HepG2 (cell line): ENCODE measurements around the gene PCYT2. TPM values are rescaled to one million over a fixed set of nuclear protein-coding genes. Genes with fewer than 3 reads are reported as not detected.
A peak's percentile ranks its signal among the peaks of the same experiment; 100 is the strongest.

Experiments
- ATAC-seq: fragments of 200-7000 bp; cut with Tn5 transposase; 3 replicates; pipeline ENCODE4 v1.9.1; 2020; ENCODE audit warnings: mild to moderate bottlenecking, moderate library complexity
- BruUV-seq: library from RNA; stranded (reverse); fragments of 400-500 nt; replicated peaks from 2 replicates; lab custom pipeline; 2021; lab: Mats Ljungman, UMichigan
- CTCF ChIA-PET: fragments of 300-600 bp; formaldehyde crosslinking; extraction: SDS; loops from one replicate; lab custom pipeline; 2021; ENCODE audit warnings: low total read pairs, inconsistent platforms, low intra/inter-chr PET ratio; lab: Yijun Ruan, JAX
- POLR2A ChIA-PET: fragments of 350-600 bp; sonication (Branson Sonifier 250); formaldehyde crosslinking; loops from one replicate; lab custom pipeline; 2020; ENCODE audit warnings: antibody characterized with exemption, inconsistent platforms; lab: Yijun Ruan, JAX
- DNase-seq: peaks from one replicate; pipeline ENCODE4 v3.0.0-alpha.2; 2015; ENCODE audit warnings: low spot score
- FAIRE-seq: peaks from 3 replicates; lab custom pipeline; 2011; peaks lifted over from hg19 to GRCh38; lab: Jason Lieb, UNC
- H2AFZ ChIP-seq: one replicate; pipeline ENCODE4 v1.6.1; 2011; ENCODE audit warnings: low read length, inconsistent platforms
- H3K27ac ChIP-seq: fragments of 300-600 bp; 3 replicates; pipeline ENCODE4 v1.8.0; 2011; ENCODE audit warnings: mixed run types, mild to moderate bottlenecking, mixed read lengths, low read length, inconsistent platforms; ENCODE audit not compliant: insufficient read depth; ENCODE audit errors: extremely low read length
- H3K27me3 ChIP-seq, 2 experiments: fragments of 200-600 bp in 1 of 2; 2 replicates in 1 of 2; 3 replicates in 1 of 2; pipeline versions ENCODE4 v1.6.0 to v1.8.0; 2011; ENCODE audit warnings: low read length in 2 of 2, mild to moderate bottlenecking in 2 of 2, moderate library complexity in 2 of 2, inconsistent platforms in 1 of 2; ENCODE audit not compliant: insufficient read depth in 2 of 2, control insufficient read depth in 1 of 2
- H3K36me3 ChIP-seq, 2 experiments: fragments of 200-600 bp in 1 of 2; replicated peaks in 1 of 2; 2 replicates in 1 of 2; 3 replicates in 1 of 2; pipeline versions ENCODE4 v1.5.1 to v1.8.0; 2011; ENCODE audit warnings: low read length in 2 of 2, inconsistent platforms in 1 of 2; ENCODE audit not compliant: insufficient read depth in 2 of 2, control insufficient read depth in 1 of 2
- H3K4me1 ChIP-seq: 2 replicates; pipeline ENCODE4 v1.5.1; 2012; ENCODE audit warnings: low read length, inconsistent platforms; ENCODE audit not compliant: insufficient read depth
- H3K4me2 ChIP-seq: 2 replicates; pipeline ENCODE4 v1.6.0; 2011; ENCODE audit warnings: low read depth, low read length, inconsistent platforms
- H3K4me3 ChIP-seq, 3 experiments: fragments of 200-600 bp in 1 of 3; sonication (generic), shearing (Covaris generic) in 1 of 3; replicated peaks in 1 of 3; 2 replicates each; pipeline ENCODE4 v1.5.1; 2011 to 2016; ENCODE audit warnings: low read length in 3 of 3, inconsistent platforms in 2 of 3, low read depth in 2 of 3, mild to moderate bottlenecking in 2 of 3, control low read depth in 1 of 3, mixed read lengths in 1 of 3; ENCODE audit not compliant: insufficient read depth in 1 of 3
- H3K79me2 ChIP-seq: one replicate; pipeline ENCODE4 v1.6.1; 2011; ENCODE audit warnings: low read length, inconsistent platforms; ENCODE audit not compliant: insufficient read depth
- H3K9ac ChIP-seq: 2 replicates; pipeline ENCODE4 v1.6.0; 2011; ENCODE audit warnings: mild to moderate bottlenecking, low read depth, low read length, inconsistent platforms; ENCODE audit not compliant: insufficient read depth
- H3K9me3 ChIP-seq: 2 replicates; pipeline ENCODE4 v1.5.1; 2012; ENCODE audit warnings: mild to moderate bottlenecking, low read length
- H4K20me1 ChIP-seq: 2 replicates; pipeline ENCODE4 v1.6.0; 2011; ENCODE audit warnings: inconsistent platforms, mild to moderate bottlenecking, low read length, moderate library complexity; ENCODE audit not compliant: insufficient read depth
- BHLHE40 ChIP-seq: IDR thresholded peaks from 2 replicates; pipeline ENCODE4 v1.6.1; 2011; ENCODE audit warnings: low read length, improper control_type of control experiment
- CSRNP1 ChIP-seq: sonication (generic); formaldehyde crosslinking; IDR thresholded peaks from 2 replicates; pipeline ENCODE4 v1.8.1; 2023; ENCODE audit warnings: mild to moderate bottlenecking, missing genetic modification reagents
- EHMT2 ChIP-seq: fragments of 200-600 bp; sonication (generic); IDR thresholded peaks from 2 replicates; pipeline ENCODE4 v1.7.0; 2017; ENCODE audit warnings: antibody characterized with exemption, low read depth, low read length, borderline replicate concordance
- FOSL1 ChIP-seq: sonication (generic); formaldehyde crosslinking; IDR thresholded peaks from 2 replicates; pipeline ENCODE4 v1.9.0; 2021; ENCODE audit warnings: missing genetic modification reagents, borderline replicate concordance
- KMT2A ChIP-seq: sonication (generic); formaldehyde crosslinking; IDR thresholded peaks from 2 replicates; pipeline ENCODE4 v1.4.0; 2020; ENCODE audit warnings: missing genetic modification reagents
- KMT2B ChIP-seq: IDR thresholded peaks from 2 replicates; pipeline ENCODE4 v1.6.1; 2016; ENCODE audit warnings: missing genetic modification reagents, missing compliant biosample characterization
- MEIS2 ChIP-seq: sonication (generic); formaldehyde crosslinking; IDR thresholded peaks from 2 replicates; pipeline ENCODE4 v1.9.0; 2021; ENCODE audit warnings: mild to moderate bottlenecking, missing genetic modification reagents
- MNT ChIP-seq: fragments of 450-650 bp; IDR thresholded peaks from 2 replicates; pipeline ENCODE4 v1.6.1; 2016
- NFRKB ChIP-seq: fragments of 450-650 bp; IDR thresholded peaks from 2 replicates; pipeline ENCODE4 v1.6.1; 2017
- NR1H2 ChIP-seq: sonication (generic); formaldehyde crosslinking; IDR thresholded peaks from 2 replicates; pipeline ENCODE4 v1.8.1; 2022; ENCODE audit warnings: low read depth, missing genetic modification reagents, borderline replicate concordance
- POLR2A ChIP-seq, 2 experiments: IDR thresholded peaks; 2 replicates each; pipeline ENCODE4 v1.6.1; 2011; ENCODE audit warnings: low read depth in 2 of 2, low read length in 2 of 2, mild to moderate bottlenecking in 1 of 2, moderate library complexity in 1 of 2; ENCODE audit not compliant: insufficient read depth in 1 of 2
- RBM39 ChIP-seq: fragments of 200-400 bp; formaldehyde crosslinking; IDR thresholded peaks from one replicate; pipeline ENCODE4 v1.6.1; 2018; ENCODE audit warnings: antibody characterized with exemption, mild to moderate bottlenecking, low read depth, low read length; ENCODE audit not compliant: poor library complexity, severe bottlenecking
- REXO4 ChIP-seq: sonication (generic); formaldehyde crosslinking; IDR thresholded peaks from 2 replicates; pipeline ENCODE4 v1.8.0; 2022; ENCODE audit warnings: missing genetic modification reagents, mild to moderate bottlenecking, borderline replicate concordance
- SRSF9 ChIP-seq: fragments of 200-400 bp; formaldehyde crosslinking; IDR thresholded peaks from 2 replicates; pipeline ENCODE4 v1.6.1; 2018; ENCODE audit warnings: borderline replicate concordance, mild to moderate bottlenecking, low read depth, low read length; ENCODE audit not compliant: insufficient read depth, poor library complexity, severe bottlenecking
- TOE1 ChIP-seq: sonication (generic); formaldehyde crosslinking; IDR thresholded peaks from 2 replicates; pipeline ENCODE4 v1.4.0; 2020; ENCODE audit warnings: mild to moderate bottlenecking, missing genetic modification reagents
- ZNF101 ChIP-seq: sonication (generic); formaldehyde crosslinking; IDR thresholded peaks from 2 replicates; pipeline ENCODE4 v1.4.0; 2020; ENCODE audit warnings: mild to moderate bottlenecking, low read depth, missing genetic modification reagents, borderline replicate concordance
- WGBS: methylation state at CpG from one replicate; pipeline ENCODE4 v1.1.6; 2017; ENCODE audit warnings: low lambda C conversion rate; 5-methylcytosine and 5-hydroxymethylcytosine counted together
- in situ Hi-C: cut with HindIII; loops from 2 replicates; pipeline ENCODE4 v1.10.0; 2017; ENCODE audit warnings: low pct_unique_long_range_greater_than_20kb; ENCODE audit not compliant: extremely low pct_ligation_motif_present
- intact Hi-C: fragments of 100-400 bp; cut with micrococcal nuclease; formaldehyde crosslinking; loops from one replicate; pipeline ENCODE4 v1.10.0; 2022; ENCODE audit not compliant: unreplicated experiment
- polyA plus RNA-seq, 8 experiments: library from polyadenylated mRNA; depleted of rRNA in 3 of 8; stranded (reverse) in 7 of 8; unstranded in 1 of 8; fragments of >200 nt; fragmentation: Illumina TruSeq in 4 of 8; extraction: Trizol in 4 of 8; gene quantifications; 2 replicates each; pipeline versions ENCODE4 v1.2.1 to v1.2.3, GENCODE V29; 2011 to 2016; ENCODE audit warnings: low read depth in 4 of 8, missing spikeins in 1 of 8, mixed read lengths in 1 of 8; ENCODE audit not compliant: insufficient read depth in 1 of 8
- total RNA-seq, 5 experiments: library from RNA; depleted of rRNA; stranded (reverse); fragments of >200 nt; fragmentation: Illumina TruSeq; extraction: Trizol; gene quantifications; 2 replicates each; pipeline ENCODE4 v1.2.3, GENCODE V29; 2016; ENCODE audit warnings: low read depth in 1 of 5
- TF ChIP-seq, protein P1 (sequence below): sonication (generic); formaldehyde crosslinking; IDR thresholded peaks from 2 replicates; pipeline ENCODE4 v1.9.0; 2022; ENCODE audit warnings: low read depth, missing genetic modification reagents

PCYT2 gene
- total and polyA plus RNA-seq, 2 of the 13 experiments (the other 11 are each of a cell fraction or from before 2014, with no cell fraction given) = 147 to 297 TPM

DNA sequence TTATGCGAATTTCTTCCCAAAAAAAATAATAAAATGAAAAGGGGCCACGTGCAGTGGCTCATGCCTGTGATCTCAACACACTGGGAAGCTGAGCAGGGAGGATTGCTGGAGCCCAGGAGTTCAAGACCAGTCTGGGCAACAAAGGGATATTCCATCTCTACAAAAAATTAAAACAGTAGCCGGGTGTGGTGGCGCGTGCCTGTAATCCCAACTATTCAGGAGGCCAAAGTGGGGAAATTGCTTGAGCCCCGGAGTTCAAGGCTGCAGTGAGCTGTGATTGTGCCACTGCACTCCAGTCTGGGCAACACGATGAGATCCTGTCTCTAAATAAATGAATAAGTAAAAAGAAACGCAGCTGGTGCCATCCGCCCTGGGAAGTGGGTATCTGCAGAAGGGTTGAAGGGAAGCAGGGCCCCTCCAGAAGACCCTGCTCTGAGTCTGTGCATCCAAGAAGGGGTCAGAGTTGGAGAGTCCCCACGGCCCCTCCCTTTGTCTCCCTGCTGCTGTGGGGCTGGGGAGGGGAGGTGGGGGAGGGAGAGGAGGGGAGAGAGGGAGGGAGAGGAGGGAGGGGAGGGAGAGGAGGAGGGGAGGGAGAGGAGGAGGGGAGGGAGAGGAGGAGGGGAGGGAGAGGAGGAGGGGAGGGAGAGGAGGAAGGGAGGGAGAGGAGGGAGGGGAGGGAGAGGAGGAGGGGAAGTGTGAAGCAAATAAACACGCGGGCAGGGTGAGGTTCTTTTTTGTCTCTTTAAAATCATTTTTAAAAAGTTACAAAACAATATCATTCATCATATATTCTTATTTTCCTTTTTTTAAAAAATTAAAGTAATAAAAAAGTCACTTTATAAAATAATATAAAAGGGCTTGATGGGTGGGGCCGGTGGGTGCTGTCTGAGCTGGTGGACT, 40.8 kb upstream of the PCYT2 start (continued):
- TF ChIP-seq CSRNP1 (CRISPR knock-in tag) = no peak

- Histone ChIP-seq H3K79me2 (no peaks in the 10 kb centered on the region), H3K4me1 (peaks cover 49% of the 10 kb centered on the region), H3K27me3 (no peaks in the 10 kb centered on the region), H3K27ac (no peak overlapping the region), H2AFZ (no peak overlapping the region), H3K9me3 (no peaks in the 10 kb centered on the region), H3K9ac (no peak overlapping the region), H3K36me3 (peaks cover 8 to 18% of the 10 kb centered on the region in 2 experiments; a peak in 4 of 5 replicates), H4K20me1 (peaks cover 3% of the 10 kb centered on the region; the same call in 1 of the 2 replicates), H3K4me2 (no peak overlapping the region), H3K4me3 (no peak overlapping the region)
- intact Hi-C loops = no loop called here
- DNase-seq (no peak), FAIRE-seq (no peak), ATAC-seq (no peak)
- in situ Hi-C loops = no loop called here
- 81% methylated on average over 15 of the region's 15 CpGs for WGBS
- no TSS peak for BruUV-seq
- POLR2A ChIA-PET = interaction anchor here (1.3 to 9.7 kb wide), 5 partner anchors 12 to 72 kb away, joined by 4 to 136 read pairs (median 17); partner anchors contain the start of genes CENPX, LRRC45, MAFG and NOTUM
- CTCF ChIA-PET = no interaction called here
- no peak for TF ChIP-seq KMT2B (CRISPR knock-in tag)
- no peak for TF ChIP-seq MEIS2 (CRISPR knock-in tag)
- no peak for TF ChIP-seq NFRKB
- TF ChIP-seq FOSL1 (CRISPR knock-in tag) = no peak
- no peak for TF ChIP-seq TOE1 (CRISPR knock-in tag)
- no peak for TF ChIP-seq REXO4 (CRISPR knock-in tag)
- TF ChIP-seq EHMT2 = no peak
- no peak for TF ChIP-seq KMT2A
- 0 out of 2 replicates have a peak, but pooled peaks have one; percentile 34 for TF ChIP-seq BHLHE40
- TF ChIP-seq NR1H2 (CRISPR knock-in tag) = no peak
- TF ChIP-seq, protein P1, sequence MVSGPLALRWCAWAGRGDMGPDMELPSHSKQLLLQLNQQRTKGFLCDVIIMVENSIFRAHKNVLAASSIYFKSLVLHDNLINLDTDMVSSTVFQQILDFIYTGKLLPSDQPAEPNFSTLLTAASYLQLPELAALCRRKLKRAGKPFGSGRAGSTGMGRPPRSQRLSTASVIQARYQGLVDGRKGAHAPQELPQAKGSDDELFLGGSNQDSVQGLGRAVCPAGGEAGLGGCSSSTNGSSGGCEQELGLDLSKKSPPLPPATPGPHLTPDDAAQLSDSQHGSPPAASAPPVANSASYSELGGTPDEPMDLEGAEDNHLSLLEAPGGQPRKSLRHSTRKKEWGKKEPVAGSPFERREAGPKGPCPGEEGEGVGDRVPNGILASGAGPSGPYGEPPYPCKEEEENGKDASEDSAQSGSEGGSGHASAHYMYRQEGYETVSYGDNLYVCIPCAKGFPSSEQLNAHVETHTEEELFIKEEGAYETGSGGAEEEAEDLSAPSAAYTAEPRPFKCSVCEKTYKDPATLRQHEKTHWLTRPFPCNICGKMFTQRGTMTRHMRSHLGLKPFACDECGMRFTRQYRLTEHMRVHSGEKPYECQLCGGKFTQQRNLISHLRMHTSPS (CRISPR knock-in tag) = no peak
- TF ChIP-seq ZNF101 = no peak
- TF ChIP-seq POLR2A (IDR thresholded peaks at IDR 0.05; ENCODE audit: insufficient read depth in 1 of 2, low read depth in 2 of 2, low read length in 2 of 2) = 0 out of 4 replicates have a peak, but pooled peaks of 1 of the 2 experiments have one; percentile 11
- TF ChIP-seq MNT = peak; percentile 76
- no peak for TF ChIP-seq SRSF9
- TF ChIP-seq RBM39 = peak; percentile 27
Measured at GRCh38 chr17:81950501-81950900, 39.3 kb upstream of the PCYT2 start.
